Osteocyte (in vitro differentiated cells): ENCODE measurements around the gene GLIS1. TPM values are rescaled to one million over a fixed set of nuclear protein-coding genes. Genes with fewer than 3 reads are reported as not detected.

Source experiments
- DNase-seq: peaks from one replicate; pipeline ENCODE4 v3.0.0; 2021; ENCODE audit warnings: mixed read lengths; ENCODE audit not compliant: unreplicated experiment; ENCODE audit errors: extremely low spot score
- H3K27ac Mint-ChIP-seq: one replicate; pipeline ENCODE4 v1.8.0; 2021; ENCODE audit warnings: mild to moderate bottlenecking, mixed read lengths; ENCODE audit not compliant: unreplicated experiment
- H3K27me3 Mint-ChIP-seq: one replicate; pipeline ENCODE4 v1.8.0; 2021; ENCODE audit warnings: mixed read lengths; ENCODE audit not compliant: unreplicated experiment
- H3K36me3 Mint-ChIP-seq: one replicate; pipeline ENCODE4 v1.8.0; 2021; ENCODE audit warnings: mixed read lengths; ENCODE audit not compliant: unreplicated experiment
- H3K4me1 Mint-ChIP-seq: one replicate; pipeline ENCODE4 v1.8.0; 2021; ENCODE audit warnings: mixed read lengths; ENCODE audit not compliant: unreplicated experiment
- H3K4me3 Mint-ChIP-seq: one replicate; pipeline ENCODE4 v1.8.0; 2021; ENCODE audit warnings: mild to moderate bottlenecking, moderate library complexity, mixed read lengths; ENCODE audit not compliant: unreplicated experiment
- H3K9me3 Mint-ChIP-seq: one replicate; pipeline ENCODE4 v1.8.0; 2021; ENCODE audit warnings: mixed read lengths; ENCODE audit not compliant: unreplicated experiment
- CTCF ChIP-seq: fragments of 200-600 bp; sonication (generic); IDR thresholded peaks from 2 replicates; pipeline ENCODE4 v1.5.0; 2021; ENCODE audit warnings: antibody characterized with exemption, mild to moderate bottlenecking, moderate library complexity
- total RNA-seq: library from RNA; stranded (reverse); gene quantifications from 2 replicates; pipeline ENCODE4 v1.2.1, GENCODE V29; 2021

The GLIS1 gene
- total RNA-seq, 1 donor from 2014 or later: 38.3 TPM

GRCh38 chr1:53562981-53563379 is 176.0 kb downstream of the GLIS1 start:
- no peak for TF ChIP-seq CTCF
- DNase-seq: no peak
- Mint-ChIP-seq H3K27ac (no peak overlapping the region), H3K4me1 (peaks cover 20% of the 10 kb centered on the region), H3K4me3 (no peak overlapping the region), H3K27me3 (no peaks in the 10 kb centered on the region), H3K9me3 (no peaks in the 10 kb centered on the region), H3K36me3 (peaks cover 19% of the 10 kb centered on the region)

DNA sequence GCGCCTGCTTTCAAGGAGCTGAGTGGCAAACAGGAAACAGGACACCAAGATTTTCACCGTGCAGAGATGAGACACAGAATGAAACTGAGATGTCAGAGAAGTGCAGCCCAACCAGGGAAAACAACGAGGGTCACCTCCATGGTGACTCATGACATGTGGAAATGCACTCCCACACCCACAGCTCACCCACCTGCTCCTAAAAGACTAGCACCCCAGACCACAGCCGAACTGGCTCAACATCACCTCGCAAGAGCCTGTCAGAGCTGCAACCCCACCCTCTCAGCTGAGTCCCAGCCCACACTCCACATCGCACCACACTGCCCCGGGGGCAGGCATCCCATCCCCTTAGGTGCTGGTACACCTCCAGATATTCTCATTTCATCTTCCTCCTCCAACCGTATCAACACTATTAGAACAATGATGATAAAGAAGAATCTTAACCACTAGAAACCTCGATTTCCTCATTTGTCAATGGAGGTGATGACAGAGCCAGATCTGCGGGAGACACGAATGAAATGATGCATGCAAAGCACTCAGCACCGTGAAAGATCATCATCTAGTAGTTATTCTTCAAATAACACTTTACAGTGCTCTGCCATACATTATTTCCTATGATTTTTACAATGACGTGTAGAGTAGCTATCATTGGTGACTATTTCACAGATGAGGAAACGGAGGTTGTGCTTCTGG is 176.5 kb downstream of the GLIS1 start:
- TF ChIP-seq CTCF: no peak
- no peak for DNase-seq
- Mint-ChIP-seq H3K27ac (no peak overlapping the region), H3K27me3 (no peaks in the 10 kb centered on the region), H3K4me3 (no peak overlapping the region), H3K36me3 (peaks cover 18% of the 10 kb centered on the region), H3K4me1 (peaks cover 20% of the 10 kb centered on the region), H3K9me3 (no peaks in the 10 kb centered on the region)

GRCh38 chr1:53561503-53562105 is 177.4 kb downstream of the GLIS1 start:
- no peak for TF ChIP-seq CTCF
- no peak overlapping the region for H3K4me3 Mint-ChIP-seq

GRCh38 chr1:53560581-53561502 is 178.1 kb downstream of the GLIS1 start:
- no peak for TF ChIP-seq CTCF
- H3K27ac Mint-ChIP-seq: no peak overlapping the region
- H3K36me3 Mint-ChIP-seq: peaks cover 7% of the 10 kb centered on the region
- H3K9me3 Mint-ChIP-seq: no peaks in the 10 kb centered on the region
- no peak overlapping the region for H3K4me3 Mint-ChIP-seq
- H3K27me3 Mint-ChIP-seq: no peaks in the 10 kb centered on the region
- DNase-seq: no peak
- peaks cover 20% of the 10 kb centered on the region for H3K4me1 Mint-ChIP-seq

More at GRCh38 chr1:53561503-53562105, 177.4 kb downstream of the GLIS1 start:
- Mint-ChIP-seq H3K4me1 (peaks cover 20% of the 10 kb centered on the region), H3K36me3 (peaks cover 9% of the 10 kb centered on the region), H3K27ac (no peak overlapping the region), H3K9me3 (no peaks in the 10 kb centered on the region), H3K27me3 (no peaks in the 10 kb centered on the region)
- no peak for DNase-seq
